CD8-positive, alpha-beta memory T cell (primary cell): ENCODE results near the gene WIPI1. TPM values are rescaled to one million over a fixed set of nuclear protein-coding genes. Genes with fewer than 3 reads are reported as not detected.
"Not testable (repeated sequence)": the region's sequence is repeated elsewhere in the genome, so short reads cannot be mapped to it uniquely, and the experiment has no call there.

Experiments used
- CTCF ChIA-PET: fragments of 350-600 bp; sonication (Branson Sonifier 250); formaldehyde crosslinking; loops from one replicate; lab custom pipeline; 2021; ENCODE audit warnings: antibody characterized with exemption; lab: Charles Lee
- POLR2A ChIA-PET: fragments of 350-600 bp; sonication (Branson Sonifier 250); formaldehyde crosslinking; loops from one replicate; lab custom pipeline; 2021; ENCODE audit warnings: antibody characterized with exemption; lab: Charles Lee
- DNase-seq, 5 donors: peaks; one replicate each; pipeline versions ENCODE4 v3.0.0 to v3.0.0-alpha.2; 2020 to 2022; ENCODE audit warnings: mixed read lengths in 1 of 5
- H3K27ac ChIP-seq: one replicate; pipeline ENCODE4 v1.7.0; 2013; ENCODE audit warnings: low read depth, mild to moderate bottlenecking, low read length, moderate library complexity
- H3K27me3 ChIP-seq: 2 replicates; pipeline ENCODE4 v1.7.0; 2013; ENCODE audit warnings: low read length, mild to moderate bottlenecking; ENCODE audit not compliant: insufficient read depth, poor library complexity, severe bottlenecking
- H3K36me3 ChIP-seq: 2 replicates; pipeline ENCODE4 v1.7.0; 2013; ENCODE audit warnings: mild to moderate bottlenecking, low read length, moderate library complexity; ENCODE audit not compliant: insufficient read depth
- H3K4me1 ChIP-seq: 2 replicates; pipeline ENCODE4 v1.7.0; 2013; ENCODE audit warnings: mild to moderate bottlenecking, low read length, moderate library complexity; ENCODE audit not compliant: insufficient read depth
- H3K4me3 ChIP-seq: 2 replicates; pipeline ENCODE4 v1.7.0; 2013; ENCODE audit warnings: mild to moderate bottlenecking, low read length
- H3K9me3 ChIP-seq: 2 replicates; pipeline ENCODE4 v1.7.0; 2013; ENCODE audit warnings: mild to moderate bottlenecking, low read length
- H3K27ac Mint-ChIP-seq, 8 donors: one replicate each; pipeline ENCODE4 v1.8.0; 2020 to 2021; ENCODE audit warnings: mixed read lengths in 8 of 8, mild to moderate bottlenecking in 6 of 8, inconsistent platforms in 3 of 8, moderate library complexity in 3 of 8
- H3K27me3 Mint-ChIP-seq, 2 donors: one replicate each; pipeline ENCODE4 v1.8.0; 2020 to 2021; ENCODE audit warnings: mixed read lengths in 2 of 2, mild to moderate bottlenecking in 1 of 2, moderate library complexity in 1 of 2
- H3K36me3 Mint-ChIP-seq, 3 donors: one replicate each; pipeline ENCODE4 v1.8.0; 2020 to 2021; ENCODE audit warnings: mixed read lengths in 3 of 3, inconsistent platforms in 1 of 3, mild to moderate bottlenecking in 1 of 3
- H3K4me1 Mint-ChIP-seq, 3 donors: one replicate each; pipeline ENCODE4 v1.8.0; 2020 to 2021; ENCODE audit warnings: mixed read lengths in 3 of 3, inconsistent platforms in 1 of 3, mild to moderate bottlenecking in 1 of 3
- H3K4me3 Mint-ChIP-seq, 7 donors: one replicate each; pipeline ENCODE4 v1.8.0; 2020 to 2021; ENCODE audit warnings: mixed read lengths in 7 of 7, mild to moderate bottlenecking in 6 of 7, moderate library complexity in 4 of 7, inconsistent platforms in 2 of 7
- H3K9me3 Mint-ChIP-seq, 5 donors: one replicate each; pipeline ENCODE4 v1.8.0; 2020 to 2022; ENCODE audit warnings: mixed read lengths in 5 of 5, mild to moderate bottlenecking in 3 of 5, moderate library complexity in 2 of 5, inconsistent platforms in 1 of 5
- polyA plus RNA-seq: library from polyadenylated mRNA; unstranded; fragments of 300-500 nt; fragmentation: Illumina TruSeq; gene quantifications from one replicate; pipeline ENCODE4 v1.2.3, GENCODE V29; 2021
- total RNA-seq, 2 experiments: library from RNA; stranded (reverse); gene quantifications; one replicate each; pipeline ENCODE4 v1.2.3, GENCODE V29; 2021

WIPI1 gene
- total and polyA plus RNA-seq, 3 experiments from 2014 or later = 8.2 to 10.3 (median 9.8) TPM

- Histone ChIP-seq H3K4me3 (no peak overlapping the region), H3K9me3 (no peaks in the 10 kb centered on the region), H3K4me1 (no peaks in the 10 kb centered on the region), H3K27ac (no peak overlapping the region), H3K27me3 (no peaks in the 10 kb centered on the region), H3K36me3 (peaks cover 6% of the 10 kb centered on the region)
- Mint-ChIP-seq H3K4me3 (no peak overlapping the region), H3K4me1 (peaks cover 8 to 14% (median 12%) of the 10 kb centered on the region in 3 donors), H3K27me3 (no peaks in the 10 kb centered on the region), H3K27ac (peak overlapping the region in 2 of 8 donors; percentile 32 to 36), H3K9me3 (peaks cover 0 to 7% (median 2%) of the 10 kb centered on the region in 5 donors), H3K36me3 (peaks cover 8 to 37% (median 17%) of the 10 kb centered on the region in 3 donors)
- DNase-seq = no peak
- ChIA-PET CTCF (interaction anchor here (2.4 kb wide), 1 partner anchor 15 kb away, joined by 6 read pairs; no protein-coding TSS in a partner anchor), POLR2A (no interaction called here)
Observed at GRCh38 chr17:68420065-68420464, 37.2 kb downstream of the WIPI1 start.

GRCh38 chr17:68418876-68419275 lies 38.4 kb downstream of the WIPI1 start:
- H3K36me3 Mint-ChIP-seq = peaks cover 8 to 32% (median 17%) of the 10 kb centered on the region in 3 donors
- H3K9me3 Mint-ChIP-seq = peaks cover 0 to 7% (median 2%) of the 10 kb centered on the region in 5 donors
- H3K9me3 ChIP-seq = no peaks in the 10 kb centered on the region
- no peak overlapping the region for H3K4me3 ChIP-seq
- H3K36me3 ChIP-seq = peaks cover 6% of the 10 kb centered on the region
- no peak overlapping the region for H3K27ac Mint-ChIP-seq
- no peak overlapping the region for H3K4me3 Mint-ChIP-seq
- no peaks in the 10 kb centered on the region for H3K27me3 Mint-ChIP-seq
- peaks cover 7% of the 10 kb centered on the region for H3K4me1 ChIP-seq
- H3K27me3 ChIP-seq = no peaks in the 10 kb centered on the region
- ChIA-PET CTCF (interaction anchor here (1.1 to 1.2 kb wide), 2 partner anchors 9 to 39 kb away, joined by 3 to 4 read pairs; partner anchors contain the start of gene WIPI1), POLR2A (no interaction called here)
- peaks cover 20 to 26% (median 24%) of the 10 kb centered on the region in 3 donors for H3K4me1 Mint-ChIP-seq
- DNase-seq = no peak
- H3K27ac ChIP-seq = no peak overlapping the region

GRCh38 chr17:68417317-68417716 lies 40.0 kb downstream of the WIPI1 start:
- peaks cover 8 to 25% (median 17%) of the 10 kb centered on the region in 3 donors for H3K36me3 Mint-ChIP-seq

GRCh38 chr17:68414901-68415300 lies 42.4 kb downstream of the WIPI1 start:
- H3K4me1 ChIP-seq, H3K27me3 ChIP-seq, H3K9me3 ChIP-seq, H3K9me3 Mint-ChIP-seq, H3K27me3 Mint-ChIP-seq, H3K36me3 ChIP-seq, H3K27ac ChIP-seq: not testable (repeated sequence)
- Mint-ChIP-seq H3K36me3 (peaks cover 4 to 11% (median 8%) of the 10 kb centered on the region in 3 donors), H3K4me1 (peaks cover 21 to 27% (median 26%) of the 10 kb centered on the region in 3 donors), H3K4me3 (peak overlapping the region; percentile 86 to 98 (median 97)), H3K27ac (peak overlapping the region; percentile 1 to 98 (median 95))
- POLR2A ChIA-PET = interaction anchor here (1.9 kb wide), 1 partner anchor 124 kb away, joined by 12 read pairs; the partner anchor contains the start of genes ARSG and SLC16A6
- CTCF ChIA-PET = interaction anchor here (1.1 kb wide), 1 partner anchor 135 kb away, joined by 3 read pairs; no protein-coding TSS in a partner anchor
- DNase-seq = peak in 2 of 5 donors; percentile 14 to 68
- peak overlapping the region; percentile 54 for H3K4me3 ChIP-seq

More at GRCh38 chr17:68417317-68417716, 40.0 kb downstream of the WIPI1 start:
- H3K4me1 ChIP-seq = peaks cover 7% of the 10 kb centered on the region
- H3K9me3 ChIP-seq = no peaks in the 10 kb centered on the region
- peaks cover 21 to 27% (median 26%) of the 10 kb centered on the region in 3 donors for H3K4me1 Mint-ChIP-seq
- no peak overlapping the region for H3K27ac ChIP-seq
- H3K27me3 Mint-ChIP-seq = no peaks in the 10 kb centered on the region
- ChIA-PET POLR2A (no interaction called here), CTCF (interaction anchor here (1.7 to 1.9 kb wide), 2 partner anchors 18 to 126 kb away, joined by 3 to 6 read pairs; partner anchors contain the start of genes ARSG and SLC16A6)
- H3K4me3 Mint-ChIP-seq = no peak overlapping the region
- H3K27me3 ChIP-seq = no peaks in the 10 kb centered on the region
- H3K27ac Mint-ChIP-seq = no peak overlapping the region
- H3K9me3 Mint-ChIP-seq = peaks cover 0 to 7% (median 2%) of the 10 kb centered on the region in 5 donors
- peaks cover 6% of the 10 kb centered on the region for H3K36me3 ChIP-seq
- no peak for DNase-seq
- H3K4me3 ChIP-seq = no peak overlapping the region

- not testable (repeated sequence) for H3K9me3 Mint-ChIP-seq, H3K27me3 Mint-ChIP-seq, H3K27me3 ChIP-seq, H3K36me3 ChIP-seq, H3K4me1 ChIP-seq, H3K27ac ChIP-seq, H3K9me3 ChIP-seq
- ChIA-PET POLR2A (interaction anchor here (0.7 to 1.9 kb wide), 2 partner anchors 123 to 237 kb away, joined by 8 to 12 read pairs; partner anchors contain the start of genes ARSG and SLC16A6), CTCF (interaction anchor here (1.0 to 1.1 kb wide), 2 partner anchors 17 to 134 kb away, joined by 3 to 5 read pairs; no protein-coding TSS in a partner anchor)
- Mint-ChIP-seq H3K4me1 (peaks cover 21 to 27% (median 26%) of the 10 kb centered on the region in 3 donors), H3K4me3 (peak overlapping the region; percentile 86 to 98 (median 97)), H3K36me3 (peaks cover 2 to 11% (median 3%) of the 10 kb centered on the region in 3 donors), H3K27ac (peak overlapping the region; percentile 77 to 98 (median 95))
- peak; percentile 46 to 78 (median 64) for DNase-seq
- H3K4me3 ChIP-seq = peak overlapping the region; percentile 54
Observed at GRCh38 chr17:68413597-68414560, 43.4 kb downstream of the WIPI1 start.

GRCh38 chr17:68407656-68408055 lies 49.6 kb downstream of the WIPI1 start:
- Mint-ChIP-seq H3K36me3 (peaks cover 16 to 35% (median 20%) of the 10 kb centered on the region in 3 donors), H3K9me3 (peaks cover 13 to 35% (median 29%) of the 10 kb centered on the region in 5 donors), H3K27ac (peak overlapping the region in 1 of 8 donors; percentile 2)
- H3K4me3 Mint-ChIP-seq, H3K27me3 Mint-ChIP-seq, H3K9me3 ChIP-seq, DNase-seq, H3K4me1 ChIP-seq, H3K27ac ChIP-seq, H3K4me1 Mint-ChIP-seq, H3K4me3 ChIP-seq, H3K36me3 ChIP-seq, H3K27me3 ChIP-seq: not testable (repeated sequence)
- ChIA-PET POLR2A (interaction anchor here (0.6 to 0.7 kb wide), 2 partner anchors 17 to 89 kb away, joined by 3 read pairs; no protein-coding TSS in a partner anchor), CTCF (interaction anchor here (0.7 to 1.7 kb wide), 3 partner anchors 8 to 55 kb away, joined by 3 read pairs; no protein-coding TSS in a partner anchor)

- DNase-seq, H3K27ac Mint-ChIP-seq, CTCF ChIA-PET, POLR2A ChIA-PET, H3K27ac ChIP-seq, H3K4me3 ChIP-seq, H3K9me3 ChIP-seq, H3K27me3 ChIP-seq, H3K4me3 Mint-ChIP-seq, H3K27me3 Mint-ChIP-seq, H3K36me3 ChIP-seq: not testable (repeated sequence)
- Mint-ChIP-seq H3K9me3 (peaks cover 13 to 34% (median 24%) of the 10 kb centered on the region in 5 donors), H3K36me3 (peaks cover 16 to 35% (median 20%) of the 10 kb centered on the region in 3 donors), H3K4me1 (peaks cover 12 to 15% (median 14%) of the 10 kb centered on the region in 3 donors)
- peaks cover 17% of the 10 kb centered on the region for H3K4me1 ChIP-seq
Observed at GRCh38 chr17:68403837-68404236, 53.5 kb downstream of the WIPI1 start.
